RWPE2 (cell line): ENCODE results near the gene HABP4.

Experiments
- ATAC-seq: fragments of 200-7000 bp; cut with Tn5 transposase; 3 replicates; pipeline ENCODE4 v1.9.1; 2021; ENCODE audit warnings: low read depth
- DNase-seq: peaks from one replicate; pipeline ENCODE4 v3.0.0-alpha.2; 2020; ENCODE audit warnings: low spot score
- H3K27ac ChIP-seq: fragments of 450-650 bp; 2 replicates; pipeline ENCODE4 v1.5.1; 2017; ENCODE audit warnings: mild to moderate bottlenecking; ENCODE audit not compliant: poor library complexity, severe bottlenecking
- H3K27me3 ChIP-seq: fragments of 250-450 bp; sonication (Bioruptor Pico); 2 replicates; pipeline ENCODE4 v1.5.1; 2021; ENCODE audit warnings: mild to moderate bottlenecking, moderate library complexity; ENCODE audit not compliant: insufficient read depth, poor library complexity, severe bottlenecking
- H3K36me3 ChIP-seq: fragments of 250-450 bp; sonication (Bioruptor Pico); 2 replicates; pipeline ENCODE4 v1.5.1; 2020; ENCODE audit warnings: low read depth, mild to moderate bottlenecking, moderate library complexity
- H3K4me1 ChIP-seq: fragments of 250-450 bp; sonication (Bioruptor Pico); 2 replicates; pipeline ENCODE4 v1.5.1; 2021; ENCODE audit warnings: mild to moderate bottlenecking, moderate library complexity; ENCODE audit not compliant: insufficient read depth, poor library complexity, severe bottlenecking
- H3K4me3 ChIP-seq: fragments of 250-450 bp; sonication (Bioruptor Pico); 2 replicates; pipeline ENCODE4 v1.5.1; 2021; ENCODE audit warnings: mild to moderate bottlenecking, moderate library complexity; ENCODE audit not compliant: severe bottlenecking
- H3K9me3 ChIP-seq: fragments of 250-450 bp; sonication (Bioruptor Pico); 2 replicates; pipeline ENCODE4 v1.5.1; 2021; ENCODE audit warnings: mild to moderate bottlenecking, moderate library complexity; ENCODE audit not compliant: severe bottlenecking
- TF ChIP-seq, protein P1 (sequence below): fragments of 450-650 bp; IDR thresholded peaks from one replicate; pipeline ENCODE4 v1.5.1; 2017; ENCODE audit warnings: mild to moderate bottlenecking, moderate library complexity; ENCODE audit not compliant: poor library complexity, severe bottlenecking

HABP4 gene, protein sequence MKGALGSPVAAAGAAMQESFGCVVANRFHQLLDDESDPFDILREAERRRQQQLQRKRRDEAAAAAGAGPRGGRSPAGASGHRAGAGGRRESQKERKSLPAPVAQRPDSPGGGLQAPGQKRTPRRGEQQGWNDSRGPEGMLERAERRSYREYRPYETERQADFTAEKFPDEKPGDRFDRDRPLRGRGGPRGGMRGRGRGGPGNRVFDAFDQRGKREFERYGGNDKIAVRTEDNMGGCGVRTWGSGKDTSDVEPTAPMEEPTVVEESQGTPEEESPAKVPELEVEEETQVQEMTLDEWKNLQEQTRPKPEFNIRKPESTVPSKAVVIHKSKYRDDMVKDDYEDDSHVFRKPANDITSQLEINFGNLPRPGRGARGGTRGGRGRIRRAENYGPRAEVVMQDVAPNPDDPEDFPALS

DNA sequence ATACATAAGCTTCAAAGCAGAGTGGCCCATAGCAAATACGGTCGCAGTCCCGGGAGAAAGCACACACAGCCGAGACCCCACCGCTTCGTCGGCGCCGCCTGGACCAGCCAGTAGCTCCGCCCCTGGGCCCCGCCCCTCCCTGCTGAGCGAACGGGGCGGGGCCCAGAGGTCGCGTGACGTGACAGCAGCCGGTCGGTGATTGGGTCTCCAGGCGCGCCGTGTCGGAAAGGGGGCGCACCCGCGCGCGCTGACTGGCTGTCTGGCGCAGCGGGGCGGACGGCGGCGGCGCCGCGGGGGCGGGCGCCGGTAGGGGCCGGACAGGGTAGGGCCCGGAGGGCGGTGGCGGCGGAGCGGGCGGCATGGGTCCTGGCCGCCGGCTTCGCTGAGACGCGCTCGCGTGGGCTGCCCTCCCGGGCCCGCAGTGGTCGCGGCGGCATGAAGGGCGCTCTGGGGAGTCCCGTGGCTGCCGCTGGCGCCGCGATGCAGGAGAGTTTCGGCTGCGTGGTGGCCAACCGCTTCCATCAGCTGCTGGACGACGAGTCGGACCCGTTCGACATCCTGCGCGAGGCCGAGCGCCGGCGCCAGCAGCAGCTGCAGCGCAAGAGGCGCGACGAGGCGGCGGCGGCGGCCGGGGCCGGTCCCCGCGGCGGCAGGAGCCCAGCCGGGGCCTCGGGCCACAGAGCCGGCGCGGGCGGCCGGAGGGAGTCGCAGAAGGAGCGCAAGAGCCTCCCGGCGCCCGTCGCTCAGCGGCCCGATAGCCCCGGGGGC, at the start of gene HABP4:
Gene HABP4 (plus strand): TSS at position 325 of the 768 bp plus-strand sequence. CDS start 111 bp downstream, at position 436.
- DNase-seq (peak; percentile 94), ATAC-seq (peak; percentile 97)
- Histone ChIP-seq H3K36me3 (no peaks in the 10 kb centered on the region), H3K9me3 (no peaks in the 10 kb centered on the region), H3K27me3 (no peaks in the 10 kb centered on the region), H3K27ac (no peak within 1 kb of the TSS), H3K4me1 (peaks cover 3% of the 10 kb centered on the region), H3K4me3 (peak within 1 kb of the TSS; percentile 86)
- TF ChIP-seq, protein P1, sequence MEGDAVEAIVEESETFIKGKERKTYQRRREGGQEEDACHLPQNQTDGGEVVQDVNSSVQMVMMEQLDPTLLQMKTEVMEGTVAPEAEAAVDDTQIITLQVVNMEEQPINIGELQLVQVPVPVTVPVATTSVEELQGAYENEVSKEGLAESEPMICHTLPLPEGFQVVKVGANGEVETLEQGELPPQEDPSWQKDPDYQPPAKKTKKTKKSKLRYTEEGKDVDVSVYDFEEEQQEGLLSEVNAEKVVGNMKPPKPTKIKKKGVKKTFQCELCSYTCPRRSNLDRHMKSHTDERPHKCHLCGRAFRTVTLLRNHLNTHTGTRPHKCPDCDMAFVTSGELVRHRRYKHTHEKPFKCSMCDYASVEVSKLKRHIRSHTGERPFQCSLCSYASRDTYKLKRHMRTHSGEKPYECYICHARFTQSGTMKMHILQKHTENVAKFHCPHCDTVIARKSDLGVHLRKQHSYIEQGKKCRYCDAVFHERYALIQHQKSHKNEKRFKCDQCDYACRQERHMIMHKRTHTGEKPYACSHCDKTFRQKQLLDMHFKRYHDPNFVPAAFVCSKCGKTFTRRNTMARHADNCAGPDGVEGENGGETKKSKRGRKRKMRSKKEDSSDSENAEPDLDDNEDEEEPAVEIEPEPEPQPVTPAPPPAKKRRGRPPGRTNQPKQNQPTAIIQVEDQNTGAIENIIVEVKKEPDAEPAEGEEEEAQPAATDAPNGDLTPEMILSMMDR = peak; percentile 9

DNA sequence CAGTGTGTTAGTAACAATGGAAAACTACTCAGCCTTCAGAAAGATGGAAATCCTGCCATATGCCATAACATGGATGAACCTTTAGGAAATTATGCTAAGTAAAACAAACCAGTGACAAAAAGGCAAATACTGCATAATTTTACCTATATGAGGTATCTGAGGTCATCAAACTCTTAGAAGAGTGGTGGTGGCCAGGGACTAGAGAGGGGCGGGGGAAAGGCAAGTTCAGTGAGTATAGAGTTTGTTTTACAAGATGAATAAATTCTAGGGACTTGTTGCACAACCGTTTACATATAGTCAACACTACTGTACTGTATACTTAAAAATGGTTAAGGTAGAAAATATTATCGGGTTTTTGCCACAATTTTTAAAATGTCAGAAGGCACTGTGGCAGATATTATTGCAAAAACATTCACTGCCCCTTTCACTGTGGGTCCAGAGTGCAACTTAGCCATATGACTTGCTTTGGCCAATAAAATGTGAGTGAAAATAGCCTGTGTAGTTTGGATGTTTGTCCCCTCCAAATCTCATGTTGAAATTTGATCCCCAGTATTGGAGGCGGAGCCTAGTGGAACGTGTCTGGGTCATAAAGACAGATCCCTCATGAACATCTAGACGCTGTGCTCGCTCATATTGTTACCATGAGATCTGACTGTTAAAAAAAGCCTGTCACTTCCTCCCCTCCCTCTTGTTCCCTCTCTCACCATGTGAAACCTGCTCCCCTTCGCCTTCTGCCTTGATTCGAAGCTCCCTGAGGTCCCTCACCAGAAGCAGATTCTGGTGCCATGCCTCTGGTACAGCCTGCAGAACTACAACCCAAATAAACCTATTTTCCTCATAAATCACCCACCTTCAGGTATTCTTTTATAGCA, 41.3 kb upstream of the HABP4 start:
- ATAC-seq (no peak), DNase-seq (no peak)
- no peaks in the 10 kb centered on the region for H3K4me1 ChIP-seq
- TF ChIP-seq, protein P1 = no peak
- peaks cover 52% of the 10 kb centered on the region for H3K36me3 ChIP-seq
- no peak overlapping the region for H3K27ac ChIP-seq
- no peaks in the 10 kb centered on the region for H3K9me3 ChIP-seq
- no peak overlapping the region for H3K4me3 ChIP-seq
- no peaks in the 10 kb centered on the region for H3K27me3 ChIP-seq

DNA sequence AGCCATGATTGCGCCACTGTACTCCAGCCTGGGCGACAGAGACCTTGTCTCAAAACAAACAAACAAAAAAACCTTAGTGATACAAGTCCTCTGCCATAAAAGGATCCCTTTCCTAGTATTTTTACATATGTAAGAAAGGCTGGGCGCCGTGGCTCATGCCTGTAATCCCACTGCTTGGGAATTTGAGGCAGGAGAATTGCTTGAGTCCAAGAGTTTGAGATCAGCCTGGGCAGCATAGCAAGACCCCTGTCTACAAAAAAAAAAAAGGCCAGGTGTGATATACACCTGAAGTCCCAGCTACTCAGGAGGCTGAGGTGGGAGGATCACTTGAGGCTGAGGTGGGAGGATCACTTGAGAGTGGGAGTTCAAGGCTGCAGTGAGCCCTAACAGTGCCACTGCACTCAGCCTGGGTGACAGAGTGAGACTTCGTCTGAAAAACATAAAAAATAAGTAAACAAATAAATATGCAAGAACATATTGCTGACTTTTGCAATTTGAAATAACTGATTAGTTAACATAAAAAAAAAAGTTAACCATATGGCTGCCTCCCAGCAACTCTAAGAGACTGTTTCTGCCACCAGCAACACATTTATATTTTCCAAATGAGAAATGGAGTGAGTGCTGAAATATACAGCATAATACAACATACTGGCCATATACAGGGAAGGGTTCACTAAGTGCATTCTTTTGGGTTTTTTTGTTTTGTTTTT, 38.7 kb upstream of the HABP4 start:
- peaks cover 49% of the 10 kb centered on the region for H3K36me3 ChIP-seq

DNA sequence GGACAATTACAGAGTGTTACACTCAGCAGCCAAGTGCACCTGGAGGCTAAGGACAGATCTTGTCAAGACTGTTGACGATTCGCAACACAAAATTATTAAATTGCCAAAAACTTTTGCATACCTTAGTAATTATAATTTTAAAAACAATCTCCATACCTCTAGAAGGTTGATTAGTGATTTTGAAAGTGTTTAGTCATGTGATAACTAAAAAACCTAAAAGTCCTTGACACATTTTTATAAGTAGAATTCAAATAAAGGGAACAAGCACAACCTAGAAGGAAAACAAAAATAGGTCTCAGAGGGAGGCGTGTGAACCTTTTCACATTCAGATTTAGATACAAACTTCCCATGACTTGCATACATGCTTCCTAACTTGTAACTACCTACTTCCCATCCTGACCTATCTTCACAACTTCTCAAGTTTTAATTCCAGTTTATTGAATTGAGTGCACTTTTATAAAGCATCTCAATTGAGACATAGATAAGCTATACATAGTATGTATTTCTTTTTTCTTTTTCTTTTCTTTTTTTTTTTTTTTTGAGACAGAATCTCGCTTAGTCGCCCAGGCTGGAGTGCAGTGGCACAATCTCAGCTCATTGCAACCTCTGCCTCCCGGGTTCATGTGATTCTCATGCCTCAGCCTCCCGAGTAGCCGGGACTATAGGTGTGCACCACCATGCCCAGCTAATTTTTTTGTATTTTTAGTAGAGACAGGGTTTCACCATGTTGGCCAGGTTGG, 37.6 kb upstream of the HABP4 start:
- ATAC-seq = no peak
- DNase-seq = no peak
- H3K27me3 ChIP-seq = no peaks in the 10 kb centered on the region
- TF ChIP-seq, protein P1 = no peak
- H3K4me3 ChIP-seq = no peak overlapping the region
- peaks cover 51% of the 10 kb centered on the region for H3K36me3 ChIP-seq
- H3K4me1 ChIP-seq = no peaks in the 10 kb centered on the region
- no peak overlapping the region for H3K27ac ChIP-seq
- no peaks in the 10 kb centered on the region for H3K9me3 ChIP-seq

More for the DNA sequence above, 38.7 kb upstream of the HABP4 start:
- Histone ChIP-seq H3K4me1 (no peaks in the 10 kb centered on the region), H3K27ac (no peak overlapping the region), H3K4me3 (no peak overlapping the region), H3K27me3 (no peaks in the 10 kb centered on the region), H3K9me3 (no peaks in the 10 kb centered on the region)
- TF ChIP-seq, protein P1 = no peak
- DNase-seq = no peak
- no peak for ATAC-seq
